Spleen (tissue), 11 donors: Measurements from ENCODE around the gene CXXC5. TPM values are rescaled to one million over a fixed set of nuclear protein-coding genes. Genes with fewer than 3 reads are reported as not detected.

Source experiments
- DNase-seq: peaks from one replicate; pipeline ENCODE4 v3.0.0-alpha.2; 2020
- H3K27ac ChIP-seq, 8 donors: fragments of 200-600 bp; sonication (generic) in 7 of 8; 1 replicate in 4 of 8; 2 replicates in 4 of 8; pipeline versions ENCODE4 v1.5.0 to v1.8.0; 2016 to 2021; ENCODE audit warnings: inconsistent platforms in 4 of 8, mild to moderate bottlenecking in 4 of 8, moderate library complexity in 1 of 8
- H3K27me3 ChIP-seq, 7 donors: fragments of 200-600 bp; sonication (generic) in 6 of 7; replicated peaks in 1 of 7; 1 replicate in 4 of 7; 2 replicates in 3 of 7; pipeline versions ENCODE4 v1.5.0 to v1.8.0; 2016 to 2021; ENCODE audit warnings: inconsistent platforms in 3 of 7, mild to moderate bottlenecking in 1 of 7
- H3K36me3 ChIP-seq, 6 donors: fragments of 200-600 bp; sonication (generic) in 5 of 6; 1 replicate in 4 of 6; 2 replicates in 2 of 6; pipeline versions ENCODE4 v1.5.0 to v1.8.0; 2016 to 2021; ENCODE audit warnings: inconsistent platforms in 2 of 6
- H3K4me1 ChIP-seq, 6 donors: fragments of 200-600 bp; sonication (generic) in 5 of 6; 1 replicate in 3 of 6; 2 replicates in 3 of 6; pipeline versions ENCODE4 v1.5.0 to v1.8.0; 2016 to 2021; ENCODE audit warnings: inconsistent platforms in 3 of 6
- H3K4me3 ChIP-seq, 8 donors: fragments of 200-600 bp; sonication (generic) in 7 of 8; 1 replicate in 4 of 8; 2 replicates in 4 of 8; pipeline versions ENCODE4 v1.5.0 to v1.8.0; 2016 to 2021; ENCODE audit warnings: inconsistent platforms in 4 of 8, mild to moderate bottlenecking in 4 of 8, moderate library complexity in 2 of 8
- H3K9me3 ChIP-seq, 8 donors: fragments of 200-600 bp; sonication (generic) in 7 of 8; 1 replicate in 4 of 8; 2 replicates in 4 of 8; pipeline versions ENCODE4 v1.5.0 to v1.8.0; 2016 to 2021; ENCODE audit warnings: inconsistent platforms in 4 of 8
- POLR2A ChIP-seq, 3 donors: fragments of 450-650 bp; IDR thresholded peaks; one replicate each; pipeline ENCODE4 v1.5.1; 2017; ENCODE audit warnings: antibody characterized with exemption in 3 of 3, mild to moderate bottlenecking in 1 of 3
- POLR2AphosphoS5 ChIP-seq, 3 donors: sonication (generic); formaldehyde crosslinking; IDR thresholded peaks; one replicate each; pipeline ENCODE4 v1.5.1; 2017; ENCODE audit warnings: antibody characterized with exemption in 3 of 3
- WGBS, 5 donors: extraction: QIAGEN DNeasy Blood & Tissue Kit in 3 of 5; methylation state at CpG; one replicate each; pipeline versions ENCODE4 v1.1.5 to v1.1.7; 2013 to 2018; 5-methylcytosine and 5-hydroxymethylcytosine counted together
- intact Hi-C: fragments of 100-400 bp; cut with DNase I; formaldehyde crosslinking; loops from one replicate; pipeline ENCODE4 v1.15.0; 2023; ENCODE audit warnings: low total_unique reads
- polyA plus RNA-seq, 3 donors: library from polyadenylated mRNA; stranded (reverse); fragments of 200-250 nt; gene quantifications; one replicate each; pipeline ENCODE4 v1.2.1, GENCODE V29; 2013
- total RNA-seq, 7 donors: library from RNA; depleted of rRNA in 3 of 7; stranded (reverse); fragments of >200 nt in 3 of 7; fragmentation: NEBNext Ultra II Directional in 4 of 7; extraction: Animal tissue kit (Norgen Biotek cat#: 25700) in 4 of 7; gene quantifications; one replicate each; pipeline versions ENCODE4 v1.1.0 to v1.2.1, GENCODE V29; 2016 to 2021
- TF ChIP-seq, protein P1 (sequence below), 11 experiments: fragments of 200-600 bp in 7 of 11; fragments of 450-650 bp in 4 of 11; sonication (generic) in 4 of 11; IDR thresholded peaks in 8 of 11; conservative IDR thresholded peaks in 3 of 11; 1 replicate in 7 of 11; 2 replicates in 4 of 11; pipeline versions ENCODE4 v1.4.0 to v1.8.0; 2016 to 2021; ENCODE audit warnings: antibody characterized with exemption in 11 of 11, inconsistent platforms in 4 of 11, mild to moderate bottlenecking in 1 of 11
- donor health status: healthy with polysubstance abuse.
- donor health status: DM: no; HTN: no; CAD: no; lungs with moderate emphysema.
- donor health status: DM: no; HTN: no; CAD: no.
- donor health status: Bipolar disorder and iron deficiency.
- donor health status: healthy.
- donor health status: DM: no; HTN: no; CAD: no.
- donor health status: DM: yes; HTN: yes; CAD: no.

The CXXC5 gene
- total and polyA plus RNA-seq, 10 donors, result 46.4 to 69.5 (median 62.0) TPM

DNA sequence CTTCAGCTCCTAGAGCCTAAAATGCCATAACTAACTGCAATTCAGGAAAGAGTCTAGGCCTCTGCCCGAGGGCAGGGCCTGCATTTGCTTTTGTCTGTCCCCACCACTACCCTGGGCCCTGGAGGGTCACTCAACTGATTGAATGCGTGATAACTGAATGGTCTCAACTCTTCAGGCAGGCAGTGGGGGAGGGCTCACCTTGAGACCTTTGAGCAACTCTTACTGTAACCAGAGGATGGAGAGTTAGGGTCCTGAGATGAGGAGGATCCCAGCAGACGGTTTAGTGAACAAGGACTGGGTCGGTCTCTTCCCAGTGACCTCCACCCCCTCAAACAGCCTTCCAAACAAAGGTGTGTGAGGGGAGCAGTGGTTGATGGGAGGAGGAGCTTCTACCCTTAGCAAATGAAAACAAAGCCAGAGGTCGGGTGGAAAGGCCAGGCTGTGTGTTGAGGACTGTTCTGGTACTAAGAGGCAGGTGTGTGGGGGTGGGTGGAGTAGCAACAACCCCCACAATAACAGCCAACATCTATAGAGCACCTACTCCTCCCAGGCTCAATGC is 59.4 kb downstream of the CXXC5 start:
- Histone ChIP-seq H3K4me1 (peaks cover 29 to 73% (median 54%) of the 10 kb centered on the region in 6 donors), H3K4me3 (no peak overlapping the region), H3K27ac (peak overlapping the region in 3 of 8 donors; percentile 77 to 86 (median 80)), H3K36me3 (no peaks in the 10 kb centered on the region), H3K27me3 (peaks cover 0 to 37% (median 0%) of the 10 kb centered on the region in 7 donors), H3K9me3 (no peaks in the 10 kb centered on the region)
- TF ChIP-seq POLR2A (IDR thresholded peaks at IDR 0.05) (no peak), POLR2AphosphoS5 (IDR thresholded peaks at IDR 0.05) (no peak)
- TF ChIP-seq, protein P1, sequence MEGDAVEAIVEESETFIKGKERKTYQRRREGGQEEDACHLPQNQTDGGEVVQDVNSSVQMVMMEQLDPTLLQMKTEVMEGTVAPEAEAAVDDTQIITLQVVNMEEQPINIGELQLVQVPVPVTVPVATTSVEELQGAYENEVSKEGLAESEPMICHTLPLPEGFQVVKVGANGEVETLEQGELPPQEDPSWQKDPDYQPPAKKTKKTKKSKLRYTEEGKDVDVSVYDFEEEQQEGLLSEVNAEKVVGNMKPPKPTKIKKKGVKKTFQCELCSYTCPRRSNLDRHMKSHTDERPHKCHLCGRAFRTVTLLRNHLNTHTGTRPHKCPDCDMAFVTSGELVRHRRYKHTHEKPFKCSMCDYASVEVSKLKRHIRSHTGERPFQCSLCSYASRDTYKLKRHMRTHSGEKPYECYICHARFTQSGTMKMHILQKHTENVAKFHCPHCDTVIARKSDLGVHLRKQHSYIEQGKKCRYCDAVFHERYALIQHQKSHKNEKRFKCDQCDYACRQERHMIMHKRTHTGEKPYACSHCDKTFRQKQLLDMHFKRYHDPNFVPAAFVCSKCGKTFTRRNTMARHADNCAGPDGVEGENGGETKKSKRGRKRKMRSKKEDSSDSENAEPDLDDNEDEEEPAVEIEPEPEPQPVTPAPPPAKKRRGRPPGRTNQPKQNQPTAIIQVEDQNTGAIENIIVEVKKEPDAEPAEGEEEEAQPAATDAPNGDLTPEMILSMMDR (IDR thresholded peaks at IDR 0.05 in 8 of 11, conservative IDR thresholded peaks at IDR 0.05 in 3 of 11), result no peak
- intact Hi-C loops, result no loop called here
- DNase-seq, result no peak
- WGBS, 5 donors, result 82 to 94% (median 89%) methylated on average over 5 of the region's 5 CpGs

- Histone ChIP-seq H3K36me3 (no peaks in the 10 kb centered on the region), H3K27ac (peak overlapping the region in 7 of 8 donors; percentile 29 to 86 (median 78)), H3K9me3 (no peaks in the 10 kb centered on the region), H3K4me1 (peaks cover 29 to 73% (median 54%) of the 10 kb centered on the region in 6 donors), H3K27me3 (peaks cover 0 to 37% (median 0%) of the 10 kb centered on the region in 7 donors), H3K4me3 (no peak overlapping the region)
- intact Hi-C loops, result no loop called here
- 60 to 81% (median 64%) methylated on average over 4 of the region's 4 CpGs for WGBS, 5 donors
- DNase-seq, result no peak
- TF ChIP-seq, protein P1 (IDR thresholded peaks at IDR 0.05 in 8 of 11, conservative IDR thresholded peaks at IDR 0.05 in 3 of 11), result no peak
- TF ChIP-seq POLR2A (IDR thresholded peaks at IDR 0.05), result no peak
- TF ChIP-seq POLR2AphosphoS5 (IDR thresholded peaks at IDR 0.05), result no peak
Observed at GRCh38 chr5:139708434-139708861, 60.3 kb downstream of the CXXC5 start.

GRCh38 chr5:139708877-139709581 is 60.9 kb downstream of the CXXC5 start:
- Histone ChIP-seq H3K4me3 (peak overlapping the region in 7 of 8 donors; percentile 49 to 82 (median 55)), H3K9me3 (no peaks in the 10 kb centered on the region), H3K27me3 (peaks cover 0 to 37% (median 0%) of the 10 kb centered on the region in 7 donors), H3K36me3 (no peaks in the 10 kb centered on the region), H3K4me1 (peaks cover 29 to 73% (median 54%) of the 10 kb centered on the region in 6 donors), H3K27ac (peak overlapping the region; percentile 38 to 86 (median 78))
- intact Hi-C loops, result no loop called here
- 9 to 11% (median 10%) methylated on average over 23 to 42 of the region's 44 CpGs for WGBS, 5 donors
- peak; percentile 87 for DNase-seq
- TF ChIP-seq, protein P1 (IDR thresholded peaks at IDR 0.05 in 8 of 11, conservative IDR thresholded peaks at IDR 0.05 in 3 of 11), result no peak
- peak; percentile 27 to 78 (median 78) for TF ChIP-seq POLR2AphosphoS5 (IDR thresholded peaks at IDR 0.05)
